ENCODE results near the gene SCYGR7.
"Not testable (repeated sequence)": the region's sequence is repeated elsewhere in the genome, so short reads cannot be mapped to it uniquely, and the experiment has no call there.

SCYGR7 gene

GRCh38 chr2:227720680-227721079 lies 7.5 kb upstream of the SCYGR7 start:
- peaks cover 27% of the 10 kb centered on the region for H3K27me3 Mint-ChIP-seq
- no peaks in the 10 kb centered on the region for H3K9me3 Mint-ChIP-seq
- intact Hi-C loops (cut with micrococcal nuclease) = no loop called here
- peaks cover 5% of the 10 kb centered on the region for H3K4me1 Mint-ChIP-seq (ENCODE audit: low read depth)
- no peak overlapping the region for H3K4me3 Mint-ChIP-seq
- no peaks in the 10 kb centered on the region for H3K36me3 Mint-ChIP-seq (ENCODE audit: low read depth)
- H3K27ac Mint-ChIP-seq = no peak overlapping the region

GRCh38 chr2:227722821-227723220 lies 5.3 kb upstream of the SCYGR7 start:
- H3K9me3 Mint-ChIP-seq; H3K27ac Mint-ChIP-seq; H3K4me3 Mint-ChIP-seq; H3K4me1 Mint-ChIP-seq (ENCODE audit: low read depth); H3K36me3 Mint-ChIP-seq (ENCODE audit: low read depth); intact Hi-C loops (cut with micrococcal nuclease): not testable (repeated sequence)
- H3K27me3 Mint-ChIP-seq = peaks cover 12% of the 10 kb centered on the region

- Mint-ChIP-seq H3K9me3 (no peaks in the 10 kb centered on the region), H3K27me3 (peaks cover 8% of the 10 kb centered on the region), H3K4me3 (no peak within 1 kb of the TSS), H3K27ac (no peak within 1 kb of the TSS), H3K36me3 (ENCODE audit: low read depth) (no peaks in the 10 kb centered on the region), H3K4me1 (ENCODE audit: low read depth) (no peaks in the 10 kb centered on the region)
- intact Hi-C loops (cut with micrococcal nuclease) = no loop called here
Measured at GRCh38 chr2:227724394-227725039, 3.6 kb upstream of the SCYGR7 start, which contains the start of gene SCYGR6. Gene SCYGR6, minus strand, starts transcription at chr2:227724757. Its CDS starts 0 bp downstream, at chr2:227724757.

GRCh38 chr2:227739351-227739750 lies 11.2 kb downstream of the SCYGR7 start:
- Mint-ChIP-seq H3K4me3 (no peak overlapping the region), H3K36me3 (ENCODE audit: low read depth) (no peaks in the 10 kb centered on the region), H3K9me3 (no peaks in the 10 kb centered on the region), H3K4me1 (ENCODE audit: low read depth) (no peaks in the 10 kb centered on the region), H3K27ac (no peak overlapping the region), H3K27me3 (no peaks in the 10 kb centered on the region)
- intact Hi-C loops (cut with micrococcal nuclease) = no loop called here

- H3K27ac Mint-ChIP-seq; intact Hi-C loops (cut with micrococcal nuclease); H3K9me3 Mint-ChIP-seq; H3K27me3 Mint-ChIP-seq; H3K4me1 Mint-ChIP-seq (ENCODE audit: low read depth); H3K4me3 Mint-ChIP-seq; H3K36me3 Mint-ChIP-seq (ENCODE audit: low read depth): not testable (repeated sequence)
Measured at GRCh38 chr2:227740705-227741104, 12.6 kb downstream of the SCYGR7 start.

- Mint-ChIP-seq H3K27ac (no peak within 1 kb of the TSS), H3K4me1 (ENCODE audit: low read depth) (no peaks in the 10 kb centered on the region), H3K4me3 (no peak within 1 kb of the TSS), H3K27me3 (peaks cover 5% of the 10 kb centered on the region), H3K9me3 (no peaks in the 10 kb centered on the region), H3K36me3 (ENCODE audit: low read depth) (no peaks in the 10 kb centered on the region)
- intact Hi-C loops (cut with micrococcal nuclease) = no loop called here
Measured at GRCh38 chr2:227745594-227745993, 17.5 kb downstream of the SCYGR7 start, which contains the start of gene SCYGR8. Gene SCYGR8, plus strand, starts transcription at chr2:227745894. Its CDS starts 0 bp downstream, at chr2:227745894.

- Mint-ChIP-seq H3K27me3 (peaks cover 5% of the 10 kb centered on the region), H3K4me1 (ENCODE audit: low read depth) (no peaks in the 10 kb centered on the region), H3K4me3 (no peak overlapping the region), H3K36me3 (ENCODE audit: low read depth) (no peaks in the 10 kb centered on the region), H3K9me3 (no peaks in the 10 kb centered on the region), H3K27ac (no peak overlapping the region)
- intact Hi-C loops (cut with micrococcal nuclease) = no loop called here
Measured at GRCh38 chr2:227748079-227748478, 19.9 kb downstream of the SCYGR7 start.

- H3K36me3 Mint-ChIP-seq (ENCODE audit: low read depth); H3K4me1 Mint-ChIP-seq (ENCODE audit: low read depth); H3K27ac Mint-ChIP-seq; H3K4me3 Mint-ChIP-seq; H3K27me3 Mint-ChIP-seq; intact Hi-C loops (cut with micrococcal nuclease); H3K9me3 Mint-ChIP-seq: not testable (repeated sequence)
Measured at GRCh38 chr2:227756261-227756660, 28.1 kb downstream of the SCYGR7 start.

GRCh38 chr2:227759411-227760118 lies 31.4 kb downstream of the SCYGR7 start:
- Mint-ChIP-seq H3K27me3 (peaks cover 4% of the 10 kb centered on the region), H3K4me1 (ENCODE audit: low read depth) (no peaks in the 10 kb centered on the region), H3K9me3 (no peaks in the 10 kb centered on the region), H3K27ac (no peak overlapping the region), H3K36me3 (ENCODE audit: low read depth) (no peaks in the 10 kb centered on the region), H3K4me3 (no peak overlapping the region)
- intact Hi-C loops (cut with micrococcal nuclease) = no loop called here

- intact Hi-C loops (cut with micrococcal nuclease) = no loop called here
- H3K9me3 Mint-ChIP-seq = no peaks in the 10 kb centered on the region
- H3K4me3 Mint-ChIP-seq = no peak overlapping the region
- no peak overlapping the region for H3K27ac Mint-ChIP-seq
- H3K27me3 Mint-ChIP-seq = no peaks in the 10 kb centered on the region
- no peaks in the 10 kb centered on the region for H3K4me1 Mint-ChIP-seq (ENCODE audit: low read depth)
- H3K36me3 Mint-ChIP-seq (ENCODE audit: low read depth) = no peaks in the 10 kb centered on the region
Measured at GRCh38 chr2:227761740-227762476, 33.8 kb downstream of the SCYGR7 start.

- no peaks in the 10 kb centered on the region for H3K9me3 Mint-ChIP-seq
- no peak overlapping the region for H3K27ac Mint-ChIP-seq
- intact Hi-C loops (cut with micrococcal nuclease) = loop anchor here (2.0 kb wide), 2 partner anchors 107 to 403 kb away; no protein-coding TSS in a partner anchor
- no peaks in the 10 kb centered on the region for H3K27me3 Mint-ChIP-seq
- H3K4me1 Mint-ChIP-seq (ENCODE audit: low read depth) = peaks cover 5% of the 10 kb centered on the region
- no peaks in the 10 kb centered on the region for H3K36me3 Mint-ChIP-seq (ENCODE audit: low read depth)
- H3K4me3 Mint-ChIP-seq = no peak overlapping the region
Measured at GRCh38 chr2:227765788-227766372, 37.7 kb downstream of the SCYGR7 start.

- H3K9me3 Mint-ChIP-seq = no peaks in the 10 kb centered on the region
- no peak overlapping the region for H3K27ac Mint-ChIP-seq
- peaks cover 5% of the 10 kb centered on the region for H3K4me1 Mint-ChIP-seq (ENCODE audit: low read depth)
- no peaks in the 10 kb centered on the region for H3K27me3 Mint-ChIP-seq
- H3K36me3 Mint-ChIP-seq (ENCODE audit: low read depth) = no peaks in the 10 kb centered on the region
- intact Hi-C loops (cut with micrococcal nuclease) = loop anchor here (2.0 kb wide), 2 partner anchors 108 to 404 kb away; no protein-coding TSS in a partner anchor
- no peak overlapping the region for H3K4me3 Mint-ChIP-seq
Measured at GRCh38 chr2:227766373-227766883, 38.3 kb downstream of the SCYGR7 start.

GRCh38 chr2:227767830-227768229 lies 39.7 kb downstream of the SCYGR7 start:
- intact Hi-C loops (cut with micrococcal nuclease) = loop anchor here (2.0 kb wide), 2 partner anchors 109 to 405 kb away; no protein-coding TSS in a partner anchor
- no peaks in the 10 kb centered on the region for H3K27me3 Mint-ChIP-seq
- no peaks in the 10 kb centered on the region for H3K36me3 Mint-ChIP-seq (ENCODE audit: low read depth)
- H3K4me1 Mint-ChIP-seq (ENCODE audit: low read depth) = peaks cover 5% of the 10 kb centered on the region
- no peak overlapping the region for H3K27ac Mint-ChIP-seq
- no peak overlapping the region for H3K4me3 Mint-ChIP-seq
- H3K9me3 Mint-ChIP-seq = no peaks in the 10 kb centered on the region

Data from dendritic cell treated with granulocyte-macrophage colony-stimulating factor and Interleukin-4, amounts not matched to agents 40 ng/mL and 50 ng/mL, for 4 days (primary cell).